HG02938 (cell line): ENCODE results near the gene KLHDC1.
"Not testable (repeated sequence)": the region's sequence is repeated elsewhere in the genome, so short reads cannot be mapped to it uniquely, and the experiment has no call there.

Experiments used
- ATAC-seq: cut with Tn5 transposase; IDR thresholded peaks from one replicate; pipeline ENCODE4 v1.9.1; 2021; ENCODE audit warnings: mild to moderate bottlenecking, moderate library complexity; ENCODE audit not compliant: unreplicated experiment

KLHDC1 gene

GRCh38 chr14:49781040-49781439, 88.1 kb downstream of the KLHDC1 start:
- ATAC-seq: not testable (repeated sequence)

- ATAC-seq: no peak
These were observed 90.6 kb downstream of the KLHDC1 start for GRCh38 chr14:49783394-49784014.

- ATAC-seq: no peak
These were observed 93.4 kb downstream of the KLHDC1 start for GRCh38 chr14:49786315-49786714.

GRCh38 chr14:49792618-49793017, 99.7 kb downstream of the KLHDC1 start:
- ATAC-seq: no peak

GRCh38 chr14:49796025-49796424, 103.1 kb downstream of the KLHDC1 start:
- no peak for ATAC-seq
